HL-60/S4 treated with retinoic acid at 250 ng/mL for 4 days and 3 days (cell line): Measurements from ENCODE around the gene DPP7.

Source experiments
- in situ Hi-C: fragments of 300-500 bp; cut with MboI; formaldehyde crosslinking; loops from 2 replicates; pipeline ENCODE4 v1.7.0; 2022; ENCODE audit warnings: low sequenced_read_pairs

The DPP7 gene

DNA sequence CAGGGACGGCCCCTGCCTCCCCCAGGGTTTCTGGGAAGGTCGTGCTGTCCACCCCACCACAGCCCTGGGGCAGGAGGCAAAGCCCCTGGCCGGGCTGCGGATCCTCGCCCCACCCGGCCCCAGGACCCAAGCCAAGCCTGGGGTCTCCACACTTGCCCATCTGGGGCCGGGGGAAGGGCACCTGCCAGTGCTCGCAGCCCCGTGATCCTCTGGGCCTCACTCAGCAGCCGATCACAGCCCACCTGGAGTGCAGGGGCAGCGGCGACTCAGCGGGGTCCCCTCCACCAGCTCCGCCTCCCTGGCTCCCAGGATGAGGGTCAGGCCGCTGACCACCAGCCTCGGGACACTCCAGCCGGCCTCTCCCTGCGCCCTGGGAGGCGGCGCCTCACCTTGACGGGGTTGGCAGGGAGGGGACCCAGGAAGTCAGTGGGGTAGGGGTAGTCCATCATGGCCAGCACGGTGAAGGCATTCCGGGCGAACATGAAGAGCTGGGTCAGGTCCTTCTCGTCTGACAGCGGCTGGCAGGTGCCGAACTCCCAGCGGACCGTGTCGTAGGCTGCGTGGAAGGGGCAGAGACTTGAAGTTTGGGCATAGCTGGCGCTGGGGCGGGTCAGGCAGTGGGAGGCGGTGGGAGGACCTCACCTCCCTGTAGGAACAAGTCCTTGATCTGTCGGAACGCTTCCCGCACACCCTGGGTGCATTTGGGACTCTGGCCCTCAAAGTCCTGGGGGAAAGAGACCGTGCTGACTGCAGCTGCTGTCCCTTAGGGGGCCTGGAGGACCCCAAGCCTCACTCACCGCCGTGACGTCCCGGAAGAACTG is 1.8 kb downstream of the DPP7 start:
- in situ Hi-C loops, result no loop called here

DNA sequence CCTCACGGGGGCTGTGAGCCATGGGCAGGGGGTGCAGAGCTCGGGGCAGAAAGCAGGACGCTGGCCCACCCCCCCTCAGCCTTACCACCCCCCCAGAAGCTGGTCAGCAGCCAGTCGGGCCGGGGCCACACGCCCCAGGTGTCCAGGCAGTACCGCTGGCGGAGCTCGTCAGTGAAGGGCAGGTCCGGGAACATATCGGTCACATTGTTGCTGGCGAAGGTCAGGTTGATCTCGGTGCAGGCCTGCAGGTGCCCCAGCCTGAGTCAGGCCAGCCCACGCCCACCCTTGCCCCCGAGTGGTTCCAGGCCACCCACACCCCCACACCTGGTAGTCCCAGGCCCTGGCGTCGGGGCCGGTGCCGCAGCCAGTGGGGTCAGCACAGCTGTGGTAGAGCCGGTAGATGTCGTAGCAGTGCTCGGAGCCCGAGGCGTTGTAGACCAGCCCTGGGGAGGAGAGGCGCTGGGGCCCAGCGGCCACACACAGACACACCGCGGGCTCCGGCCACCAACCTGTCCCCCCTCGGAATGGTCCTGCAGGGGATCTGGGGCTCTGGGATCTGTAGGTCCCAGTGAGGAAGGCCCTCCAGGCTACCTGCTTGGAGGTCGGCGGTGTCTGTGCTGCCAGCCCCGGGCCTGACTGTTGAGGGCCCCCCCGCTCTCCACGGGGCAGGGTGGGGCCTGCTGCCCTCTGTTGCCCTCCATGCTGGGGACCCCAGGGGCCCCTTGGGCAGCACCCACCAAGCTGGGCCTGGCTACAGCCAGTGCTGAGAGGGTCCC is 2.6 kb downstream of the DPP7 start:
- in situ Hi-C loops, result no loop called here

DNA sequence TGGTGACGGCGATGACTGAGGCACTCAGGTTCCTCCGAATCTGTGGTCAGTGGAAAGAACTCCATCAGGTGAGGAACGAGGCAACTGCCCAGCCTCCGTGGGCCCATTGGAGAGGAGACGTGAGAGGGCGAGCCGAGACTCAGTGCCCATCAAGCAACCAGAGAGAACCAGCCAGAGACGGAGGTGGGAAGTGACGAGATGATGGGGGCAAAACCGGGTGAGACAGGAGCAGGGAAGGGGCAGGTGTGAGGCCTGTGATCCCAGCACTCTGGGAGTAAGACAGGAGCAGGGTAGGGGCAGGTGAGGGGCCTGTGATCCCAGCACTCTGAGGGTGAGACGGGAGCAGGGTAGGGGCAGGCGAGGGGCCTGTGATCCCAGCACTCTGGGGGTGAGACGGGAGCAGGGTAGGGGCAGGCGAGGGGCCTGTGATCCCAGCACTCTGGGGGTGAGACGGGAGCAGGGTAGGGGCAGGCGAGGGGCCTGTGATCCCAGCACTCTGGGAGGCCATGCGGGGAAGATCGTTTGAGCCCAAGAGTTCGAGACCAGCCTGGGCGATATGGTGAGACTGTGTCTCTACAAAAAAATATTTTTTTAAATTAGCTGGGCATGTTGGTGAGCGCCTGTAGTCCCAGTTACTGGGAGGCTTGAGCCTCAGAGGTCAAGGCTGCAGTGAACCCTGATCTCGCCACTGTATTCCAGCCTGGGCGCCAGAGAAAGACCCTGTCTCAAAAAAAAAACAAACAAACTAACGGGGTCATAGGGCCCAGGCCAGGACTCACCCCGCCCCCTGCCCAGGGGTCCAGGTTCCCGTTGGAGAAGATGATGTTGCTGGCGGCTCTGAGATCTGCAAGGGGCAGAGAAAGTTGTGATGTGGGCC is 3.4 kb downstream of the DPP7 start:
- in situ Hi-C loops, result no loop called here

DNA sequence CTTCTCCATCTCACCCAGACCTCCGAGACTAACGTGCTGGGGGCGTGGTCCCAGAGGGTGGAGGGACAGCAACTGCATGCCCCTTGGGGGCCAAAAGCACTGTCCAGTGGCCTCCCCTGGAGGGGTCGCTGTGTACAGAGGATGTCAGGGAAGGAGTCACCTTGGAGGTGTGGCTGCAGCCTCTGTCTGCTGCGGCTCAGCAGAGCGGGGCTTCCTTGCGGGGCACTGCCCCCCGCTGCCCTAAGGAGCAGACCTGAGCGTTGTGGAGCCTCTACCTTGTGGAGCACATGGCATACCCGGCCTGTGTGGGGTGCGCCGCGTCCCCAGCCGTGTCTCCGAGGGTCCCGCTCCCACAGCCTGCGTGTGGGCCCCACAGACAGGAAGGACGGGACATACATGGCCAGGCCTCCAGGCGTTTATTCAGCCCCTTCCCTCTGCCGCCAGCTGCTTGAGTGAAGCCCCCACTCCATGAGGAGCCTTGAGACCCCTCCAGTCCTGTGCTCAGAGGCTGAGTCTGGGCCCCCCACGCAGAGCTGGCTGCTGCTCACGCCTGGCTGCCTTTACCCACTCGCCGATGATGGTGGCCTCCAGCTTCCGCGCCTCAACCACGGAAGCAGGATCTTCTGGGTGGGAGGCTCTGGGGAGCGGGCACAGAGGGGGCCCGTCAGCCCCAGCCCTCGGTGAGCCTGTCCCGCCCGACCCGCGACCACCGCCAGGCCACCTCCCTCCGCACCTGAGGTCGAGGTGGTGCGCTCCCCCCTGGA is 4.2 kb downstream of the DPP7 start:
- in situ Hi-C loops, result no loop called here

DNA sequence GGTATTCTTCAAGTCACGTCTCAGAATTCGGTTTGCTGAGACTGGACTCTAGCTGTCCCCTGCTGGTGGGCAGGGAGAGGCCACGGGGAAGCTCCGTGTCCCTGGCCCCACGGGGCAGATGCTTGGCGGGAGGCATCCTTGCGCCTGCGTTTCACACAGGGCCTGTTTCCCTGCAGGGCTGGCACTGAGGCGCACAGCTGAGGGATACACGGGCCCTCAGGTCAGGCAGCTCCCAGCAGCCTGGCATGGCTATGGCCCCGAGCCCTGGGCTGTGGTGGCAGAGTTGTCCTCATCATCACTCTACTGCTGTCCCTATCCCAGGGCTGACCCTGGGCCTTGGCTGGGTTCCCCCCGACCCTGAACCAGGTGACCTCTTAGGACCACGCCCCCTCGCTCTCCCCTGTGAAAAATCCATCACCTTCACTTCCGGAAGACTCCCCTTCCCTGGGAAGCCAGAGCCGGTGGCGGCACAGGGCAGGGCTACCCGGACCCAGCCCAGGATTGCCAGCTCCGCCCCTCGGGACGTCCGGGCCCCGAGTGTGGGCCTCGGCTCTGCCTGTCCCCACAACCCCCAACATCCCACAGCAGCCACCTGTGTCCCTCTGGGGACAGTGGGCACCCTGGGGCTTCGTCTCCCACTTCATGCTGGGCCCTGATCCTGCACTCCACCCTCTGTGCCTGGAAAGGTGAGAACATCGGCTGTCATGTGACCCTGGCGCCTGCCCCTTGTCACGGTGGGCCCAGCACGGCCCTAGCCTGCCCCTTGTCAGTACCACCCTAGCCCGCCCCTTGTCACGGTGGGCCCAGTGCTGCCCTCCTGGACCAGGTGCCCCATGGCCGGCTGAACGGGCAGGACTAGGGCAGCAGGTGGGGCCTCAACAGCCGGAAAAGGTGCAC is 5.0 kb downstream of the DPP7 start:
- in situ Hi-C loops, result no loop called here

DNA sequence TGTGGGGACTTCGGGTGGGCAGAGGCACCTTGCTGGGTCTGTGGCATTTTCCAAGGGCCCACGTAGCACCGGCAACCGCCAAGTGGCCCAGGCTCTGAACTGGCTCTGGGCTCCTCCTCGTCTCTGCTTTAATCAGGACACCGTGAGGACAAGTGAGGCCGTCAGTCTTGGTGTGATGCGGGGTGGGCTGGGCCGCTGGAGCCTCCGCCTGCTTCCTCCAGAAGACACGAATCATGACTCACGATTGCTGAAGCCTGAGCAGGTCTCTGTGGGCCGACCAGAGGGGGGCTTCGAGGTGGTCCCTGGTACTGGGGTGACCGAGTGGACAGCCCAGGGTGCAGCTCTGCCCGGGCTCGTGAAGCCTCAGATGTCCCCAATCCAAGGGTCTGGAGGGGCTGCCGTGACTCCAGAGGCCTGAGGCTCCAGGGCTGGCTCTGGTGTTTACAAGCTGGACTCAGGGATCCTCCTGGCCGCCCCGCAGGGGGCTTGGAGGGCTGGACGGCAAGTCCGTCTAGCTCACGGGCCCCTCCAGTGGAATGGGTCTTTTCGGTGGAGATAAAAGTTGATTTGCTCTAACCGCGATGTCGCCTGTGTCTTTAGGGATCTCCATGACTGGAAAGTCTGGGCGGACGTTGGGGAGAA is 5.8 kb downstream of the DPP7 start:
- in situ Hi-C loops, result no loop called here

DNA sequence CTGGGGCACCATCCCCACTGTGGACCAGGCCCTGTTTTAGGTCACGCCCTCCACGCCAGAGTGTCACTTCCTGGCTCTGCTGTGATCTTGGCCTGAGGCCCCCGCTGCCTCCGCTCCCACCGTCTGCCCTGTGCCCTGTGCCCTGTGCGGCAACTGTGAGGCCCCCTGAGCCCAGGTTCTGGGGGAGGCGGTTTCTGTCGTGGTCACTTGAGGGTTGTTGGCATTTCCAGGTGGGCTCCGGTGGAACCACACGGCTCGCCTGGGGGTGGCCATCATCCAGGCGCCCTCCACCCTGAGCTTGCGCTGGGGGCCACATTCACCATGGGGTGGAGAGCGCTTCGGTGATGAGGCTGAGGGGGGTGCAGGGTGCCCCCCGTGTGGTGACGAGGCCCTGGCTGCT is 6.6 kb downstream of the DPP7 start:
- in situ Hi-C loops, result no loop called here

DNA sequence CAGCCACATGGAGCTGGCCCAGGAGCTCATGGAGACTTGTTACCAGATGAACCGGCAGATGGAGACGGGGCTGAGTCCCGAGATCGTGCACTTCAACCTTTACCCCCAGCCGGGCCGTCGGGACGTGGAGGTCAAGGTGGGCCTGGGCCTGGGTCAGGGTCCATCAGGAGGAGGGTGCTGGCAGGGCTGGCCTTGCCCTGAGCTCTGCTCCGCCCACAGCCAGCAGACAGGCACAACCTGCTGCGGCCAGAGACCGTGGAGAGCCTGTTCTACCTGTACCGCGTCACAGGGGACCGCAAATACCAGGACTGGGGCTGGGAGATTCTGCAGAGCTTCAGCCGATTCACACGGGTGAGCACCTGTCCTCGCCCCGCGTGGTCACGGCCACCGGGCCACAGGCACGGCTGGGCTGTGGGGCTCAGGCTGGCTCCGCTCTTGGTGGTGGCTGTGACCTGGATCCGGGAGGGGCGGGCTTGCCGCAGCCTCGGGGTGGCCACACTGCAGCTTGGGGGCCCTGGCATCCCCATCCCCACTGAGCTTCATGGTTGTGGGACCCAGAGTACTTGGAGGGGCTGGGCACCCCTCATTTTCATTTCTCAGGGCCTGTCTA is 7.1 kb downstream of the DPP7 start:
- in situ Hi-C loops, result no loop called here

DNA sequence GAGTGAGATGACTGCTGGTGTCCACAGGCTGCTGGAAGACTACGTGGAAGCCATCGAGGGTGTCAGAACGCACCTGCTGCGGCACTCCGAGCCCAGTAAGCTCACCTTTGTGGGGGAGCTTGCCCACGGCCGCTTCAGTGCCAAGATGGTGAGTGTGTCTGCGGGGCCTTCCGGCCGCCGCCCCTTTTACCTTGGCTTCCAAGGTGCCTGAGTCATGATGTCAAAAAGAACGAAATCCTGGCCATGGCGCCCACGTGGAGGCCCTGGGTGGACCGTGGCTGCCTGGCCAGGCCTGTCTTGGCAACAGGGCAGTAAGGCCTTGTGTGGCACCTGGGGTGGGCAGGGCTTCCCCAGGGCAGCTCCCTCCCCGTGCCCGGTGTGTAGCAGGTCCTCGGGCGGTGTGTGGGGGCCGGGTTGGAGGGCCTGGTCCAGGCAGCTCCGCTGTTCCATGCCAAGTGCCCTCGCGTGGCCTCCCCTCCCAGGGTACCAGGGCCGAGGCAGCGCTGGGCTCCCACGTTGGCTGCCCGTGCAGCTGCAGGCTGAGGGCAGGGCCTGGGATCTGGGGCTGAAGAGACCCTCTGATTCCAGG is 7.8 kb downstream of the DPP7 start:
- in situ Hi-C loops, result no loop called here

DNA sequence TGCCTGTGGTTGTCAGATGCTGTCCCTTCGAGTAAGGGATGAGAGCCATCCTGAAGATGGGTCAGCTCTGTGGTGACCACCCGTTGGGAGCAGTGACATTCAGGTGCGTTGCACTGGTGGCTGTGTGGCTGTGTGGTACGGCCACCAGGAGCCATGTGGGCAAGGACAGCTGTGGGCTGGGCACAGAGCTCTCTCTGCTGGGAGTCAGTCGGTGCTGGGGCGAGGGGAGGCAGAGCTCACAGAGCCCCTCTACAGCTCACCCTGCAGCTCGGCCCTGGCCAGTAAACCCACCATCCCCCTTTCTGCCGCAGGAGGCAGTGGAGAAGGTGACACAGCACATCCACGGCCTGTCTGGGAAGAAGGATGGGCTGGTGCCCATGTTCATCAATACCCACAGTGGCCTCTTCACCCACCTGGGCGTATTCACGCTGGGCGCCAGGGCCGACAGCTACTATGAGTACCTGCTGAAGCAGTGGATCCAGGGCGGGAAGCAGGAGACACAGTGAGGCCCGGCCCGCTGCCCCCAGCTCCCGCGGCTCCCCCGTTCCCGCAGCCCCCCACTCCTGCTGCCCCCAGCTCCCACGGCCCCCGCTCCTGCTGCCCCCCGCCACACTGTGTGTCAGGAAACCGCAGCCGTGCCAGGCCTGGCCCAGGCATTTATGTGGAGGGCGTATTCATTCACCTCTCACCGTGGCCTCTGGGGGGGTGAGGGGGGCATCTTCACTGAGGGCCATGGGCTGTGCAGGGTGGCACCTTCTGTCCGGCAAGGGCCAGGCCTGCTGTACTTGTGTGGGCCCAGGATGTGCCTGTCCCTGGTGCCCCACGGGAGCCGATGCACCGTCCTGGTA is 8.5 kb downstream of the DPP7 start:
- in situ Hi-C loops, result no loop called here

DNA sequence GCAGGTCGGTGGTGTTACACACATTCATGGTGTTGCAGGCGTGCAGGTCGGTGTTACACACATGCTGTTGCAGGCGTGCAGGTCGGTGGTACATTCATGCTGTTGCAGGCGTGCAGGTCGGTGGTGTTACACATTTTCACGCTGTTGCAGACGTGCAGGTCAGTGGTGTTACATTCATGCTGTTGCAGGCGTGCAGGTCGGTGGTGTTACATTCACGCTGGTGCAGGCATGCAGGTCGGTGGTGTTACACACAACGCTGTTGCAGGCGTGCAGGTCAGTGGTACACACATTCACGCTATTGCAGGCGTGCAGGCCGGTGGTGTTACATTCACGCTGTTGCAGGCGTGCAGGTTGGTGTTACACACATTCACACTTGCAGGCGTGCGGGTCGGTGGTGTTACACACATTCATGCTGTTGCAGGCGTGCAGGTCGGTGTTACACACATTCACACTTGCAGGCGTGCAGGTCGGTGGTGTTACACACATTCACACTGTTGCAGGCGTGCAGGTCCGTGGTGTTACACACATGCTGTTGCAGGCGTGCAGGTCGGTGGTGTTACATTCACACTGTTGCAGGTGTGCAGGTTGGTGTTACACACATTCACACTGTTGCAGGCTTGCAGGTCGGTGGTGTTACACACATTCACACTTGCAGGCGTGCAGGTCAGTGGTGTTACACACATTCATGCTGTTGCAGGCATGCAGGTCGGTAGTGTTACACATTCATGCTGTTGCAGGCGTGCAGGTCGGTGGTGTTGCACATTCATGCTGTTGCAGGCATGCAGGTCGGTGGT is 11.1 kb downstream of the DPP7 start:
- in situ Hi-C loops, result no loop called here

DNA sequence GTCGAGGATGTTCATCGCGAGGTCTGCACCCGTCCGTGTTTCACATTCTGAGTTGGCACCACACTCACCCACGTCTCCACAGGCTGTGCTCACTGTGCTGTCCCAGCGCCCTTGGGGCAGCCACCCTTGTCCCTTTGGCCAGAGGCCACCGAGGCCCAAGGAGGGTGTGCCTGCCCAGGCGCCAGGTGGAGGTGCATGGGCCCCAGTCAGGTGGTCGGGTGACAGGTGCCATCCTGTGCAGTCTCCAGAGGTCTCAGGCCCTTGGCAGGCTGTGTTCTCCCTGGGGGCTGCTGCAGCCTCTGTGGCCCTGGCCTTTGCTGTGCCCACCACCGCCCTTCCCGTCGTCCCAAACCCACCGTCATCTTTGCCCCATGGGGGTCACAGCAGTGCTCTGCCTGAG is 15.3 kb downstream of the DPP7 start:
- in situ Hi-C loops, result no loop called here

DNA sequence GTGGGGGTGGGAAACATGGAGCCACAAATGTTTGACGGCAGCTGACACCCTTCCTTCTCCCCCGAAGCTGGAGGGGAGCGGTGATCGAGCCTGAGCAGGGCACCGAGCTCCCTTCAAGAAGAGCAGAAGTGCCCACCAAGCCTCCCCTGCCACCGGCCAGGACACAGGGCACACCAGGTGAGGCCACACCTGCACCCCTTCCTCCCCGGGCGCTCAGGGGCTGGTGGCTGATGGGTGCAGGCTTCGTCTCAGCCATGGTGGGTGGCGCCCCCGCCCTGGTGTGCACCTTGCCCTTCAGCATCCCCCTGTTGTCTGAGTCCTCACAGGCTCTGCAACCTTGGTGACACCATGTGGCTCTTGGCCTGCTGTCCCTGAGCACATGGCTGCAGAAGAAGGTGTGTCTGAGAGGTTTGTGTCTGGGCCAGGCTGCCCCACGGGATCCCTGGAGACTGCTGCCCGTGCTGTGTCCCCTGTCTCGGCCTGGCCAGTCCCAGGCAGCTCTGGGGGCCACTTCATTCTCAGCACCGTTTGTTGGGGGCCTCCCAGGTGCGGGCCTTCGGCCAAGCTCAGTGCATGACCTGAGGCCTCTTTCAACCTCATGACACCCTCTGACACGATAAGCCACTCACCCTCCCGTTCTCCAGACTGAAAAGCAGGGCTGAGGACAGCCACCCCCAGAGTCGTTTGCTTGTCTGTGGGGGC is 16.6 kb downstream of the DPP7 start:
- in situ Hi-C loops, result no loop called here

DNA sequence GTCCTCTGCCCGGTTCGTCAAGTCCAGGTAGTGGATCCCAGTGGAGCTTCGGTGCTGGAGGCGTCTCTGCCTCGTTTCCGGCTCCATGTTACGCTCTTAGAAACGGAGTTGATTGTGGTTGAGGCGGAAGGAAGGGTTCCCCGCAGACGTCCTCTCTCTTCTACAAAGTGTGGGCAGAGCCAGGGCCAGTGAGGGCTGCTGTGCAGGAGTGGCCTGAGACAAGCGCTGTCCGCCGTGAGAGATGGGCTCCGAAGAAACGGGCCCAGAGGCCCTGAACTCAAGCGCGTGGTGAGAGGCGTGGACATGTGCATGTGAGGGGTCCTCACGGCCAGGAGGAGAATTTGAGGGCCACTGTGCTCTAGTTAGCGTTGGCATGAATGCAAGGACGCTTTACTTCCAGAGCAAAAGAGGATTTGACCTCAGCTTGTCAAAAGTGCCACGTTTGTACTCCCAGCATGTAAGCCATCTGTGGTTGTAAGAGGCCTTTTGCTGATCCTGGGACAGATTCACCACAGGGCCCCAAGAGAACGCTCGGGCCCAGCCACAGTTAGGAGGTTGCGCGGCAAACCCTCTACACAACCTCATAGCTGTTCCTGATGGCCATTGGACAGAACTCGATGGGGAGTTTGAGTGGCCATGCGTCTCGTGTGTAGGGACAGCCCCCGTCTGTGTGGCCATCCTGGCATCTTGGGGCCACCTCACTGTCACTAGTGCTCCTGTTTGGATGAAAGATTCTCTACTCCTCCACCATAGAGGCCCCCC is 17.6 kb downstream of the DPP7 start:
- in situ Hi-C loops, result no loop called here
